H1 (cell line): ENCODE data around the gene PRDM10. TPM values are rescaled to one million over a fixed set of nuclear protein-coding genes. Genes with fewer than 3 reads are reported as not detected.
A peak's percentile ranks its signal among the peaks of the same experiment; 100 is the strongest.

Source experiments
- CTCF ChIA-PET: fragments of 300-600 bp; sonication (Branson Sonifier 250); formaldehyde crosslinking; loops from one replicate; lab custom pipeline; 2021; ENCODE audit not compliant: partially characterized antibody; lab: Charles Lee
- POLR2A ChIA-PET: fragments of 300-600 bp; sonication (Branson Sonifier 250); formaldehyde crosslinking; loops from one replicate; lab custom pipeline; 2021; ENCODE audit warnings: inconsistent platforms; ENCODE audit not compliant: partially characterized antibody; lab: Charles Lee
- DNase-seq, 2 experiments: peaks; one replicate each; pipeline versions ENCODE4 v3.0.0 to v3.0.0-alpha.2; 2010 to 2022; ENCODE audit warnings: low spot score in 2 of 2, low read depth in 1 of 2, mixed read lengths in 1 of 2
- FAIRE-seq: peaks from 2 replicates; lab custom pipeline; 2011; peaks lifted over from hg19 to GRCh38; lab: Jason Lieb, UNC
- H2AFZ ChIP-seq: 2 replicates; pipeline ENCODE4 v1.8.1; 2012; ENCODE audit warnings: low read length, inconsistent platforms
- H2AK5ac ChIP-seq: 2 replicates; pipeline ENCODE4 v1.6.1; 2013; ENCODE audit warnings: low read depth, low read length
- H2BK120ac ChIP-seq: replicated peaks from 2 replicates; pipeline ENCODE3; 2013; ENCODE audit warnings: low read depth, low read length, inconsistent platforms
- H2BK12ac ChIP-seq: 2 replicates; pipeline ENCODE4 v1.6.1; 2013; ENCODE audit warnings: low read depth, low read length
- H2BK15ac ChIP-seq: 2 replicates; pipeline ENCODE4 v1.6.1; 2013; ENCODE audit warnings: low read length
- H2BK20ac ChIP-seq: 2 replicates; pipeline ENCODE4 v1.6.1; 2013; ENCODE audit warnings: low read length
- H2BK5ac ChIP-seq: 2 replicates; pipeline ENCODE4 v1.6.1; 2013; ENCODE audit warnings: low read depth, low read length
- H3K14ac ChIP-seq: 2 replicates; pipeline ENCODE4 v1.6.1; 2013; ENCODE audit warnings: inconsistent platforms; ENCODE audit not compliant: insufficient read length
- H3K18ac ChIP-seq: 2 replicates; pipeline ENCODE4 v1.6.1; 2013; ENCODE audit warnings: low read length; ENCODE audit errors: extremely low read depth
- H3K23ac ChIP-seq: 2 replicates; pipeline ENCODE4 v1.6.1; 2013; ENCODE audit warnings: inconsistent platforms; ENCODE audit not compliant: insufficient read length
- H3K23me2 ChIP-seq: 2 replicates; pipeline ENCODE4 v1.6.1; 2013; ENCODE audit warnings: low read depth, low read length
- H3K27ac ChIP-seq: 2 replicates; pipeline ENCODE4 v1.6.1; 2011; ENCODE audit warnings: low read depth, low read length, inconsistent platforms
- H3K27me3 ChIP-seq, 4 experiments: replicated peaks in 1 of 4; 1 replicate in 1 of 4; 2 replicates in 3 of 4; pipeline versions ENCODE4 v1.6.1 to v1.8.1; 2011 to 2013; ENCODE audit warnings: low read length in 3 of 4, mild to moderate bottlenecking in 3 of 4, inconsistent platforms in 2 of 4, mixed read lengths in 2 of 4, moderate library complexity in 1 of 4; ENCODE audit not compliant: control insufficient read depth in 3 of 4, insufficient read depth in 3 of 4; ENCODE audit errors: extremely low read depth in 1 of 4
- H3K36me3 ChIP-seq, 4 experiments: 2 replicates each; pipeline versions ENCODE4 v1.6.1 to v1.8.1; 2011 to 2013; ENCODE audit warnings: mild to moderate bottlenecking in 4 of 4, low read length in 3 of 4, moderate library complexity in 2 of 4, control low read depth in 1 of 4, inconsistent platforms in 1 of 4; ENCODE audit not compliant: insufficient read depth in 4 of 4, control insufficient read depth in 2 of 4
- H3K4ac ChIP-seq: replicated peaks from 2 replicates; pipeline ENCODE3; 2013; ENCODE audit warnings: low read length, low read depth, mixed read lengths, inconsistent platforms; ENCODE audit not compliant: insufficient read length
- H3K4me1 ChIP-seq, 4 experiments: replicated peaks in 1 of 4; 1 replicate in 1 of 4; 2 replicates in 3 of 4; pipeline versions ENCODE4 v1.6.1 to v1.8.1; 2011 to 2013; ENCODE audit warnings: low read length in 3 of 4, inconsistent platforms in 2 of 4, mixed read lengths in 1 of 4; ENCODE audit not compliant: insufficient read depth in 4 of 4, control insufficient read depth in 3 of 4
- H3K4me2 ChIP-seq, 2 experiments: 2 replicates each; pipeline versions ENCODE4 v1.6.1 to v1.8.1; 2011 to 2013; ENCODE audit warnings: low read depth in 2 of 2, low read length in 2 of 2, control low read depth in 1 of 2, inconsistent platforms in 1 of 2, mild to moderate bottlenecking in 1 of 2; ENCODE audit not compliant: insufficient read depth in 1 of 2
- H3K4me3 ChIP-seq, 4 experiments: fragments of 200-600, 300-600 bp in 1 of 4; sonication (generic), shearing (Covaris generic), sonication (Bioruptor Twin) in 1 of 4; 2 replicates each; pipeline versions ENCODE4 v1.5.1 to v1.8.1; 2011 to 2016; ENCODE audit warnings: low read length in 4 of 4, low read depth in 3 of 4, control low read depth in 2 of 4, inconsistent platforms in 2 of 4, mild to moderate bottlenecking in 2 of 4, mixed read lengths in 1 of 4, moderate library complexity in 1 of 4; ENCODE audit not compliant: insufficient read depth in 2 of 4; ENCODE audit errors: extremely low read depth in 1 of 4
- H3K56ac ChIP-seq: replicated peaks from 2 replicates; pipeline ENCODE3; 2013; ENCODE audit warnings: low read depth, mild to moderate bottlenecking, mixed read lengths, low read length, inconsistent platforms; ENCODE audit not compliant: insufficient read length
- H3K79me1 ChIP-seq: 2 replicates; pipeline ENCODE4 v1.6.1; 2013; ENCODE audit warnings: low read depth, low read length, control low read depth
- H3K79me2 ChIP-seq, 2 experiments: 2 replicates each; pipeline versions ENCODE4 v1.6.1 to v1.8.1; 2012 to 2013; ENCODE audit warnings: low read length in 2 of 2, mild to moderate bottlenecking in 2 of 2, inconsistent platforms in 1 of 2; ENCODE audit not compliant: insufficient read depth in 2 of 2, control insufficient read depth in 1 of 2
- H3K9ac ChIP-seq, 4 experiments: replicated peaks in 1 of 4; 1 replicate in 1 of 4; 2 replicates in 3 of 4; pipeline versions ENCODE4 v1.6.1 to v1.8.1; 2011 to 2013; ENCODE audit warnings: low read depth in 3 of 4, low read length in 3 of 4, control low read depth in 2 of 4, mild to moderate bottlenecking in 2 of 4, moderate library complexity in 2 of 4, inconsistent platforms in 1 of 4; ENCODE audit errors: extremely low read depth in 1 of 4
- H3K9me3 ChIP-seq, 2 experiments: 2 replicates each; pipeline versions ENCODE4 v1.6.1 to v1.8.1; 2012 to 2013; ENCODE audit warnings: mild to moderate bottlenecking in 2 of 2, moderate library complexity in 2 of 2, control low read depth in 1 of 2, inconsistent platforms in 1 of 2, low read depth in 1 of 2, low read length in 1 of 2, mixed read lengths in 1 of 2; ENCODE audit not compliant: insufficient read depth in 2 of 2
- H4K20me1 ChIP-seq, 2 experiments: replicated peaks in 1 of 2; 2 replicates each; pipeline versions ENCODE3 to v1.8.1; 2011 to 2013; ENCODE audit warnings: inconsistent platforms in 2 of 2, low read length in 2 of 2, mild to moderate bottlenecking in 1 of 2; ENCODE audit not compliant: insufficient read depth in 2 of 2, control insufficient read depth in 1 of 2
- H4K5ac ChIP-seq: 2 replicates; pipeline ENCODE4 v1.6.1; 2013; ENCODE audit warnings: low read length, low read depth, mixed read lengths, inconsistent platforms; ENCODE audit not compliant: insufficient read length
- H4K8ac ChIP-seq: 2 replicates; pipeline ENCODE4 v1.8.0; 2013; ENCODE audit warnings: mild to moderate bottlenecking, moderate library complexity, low read length, inconsistent platforms; ENCODE audit not compliant: insufficient read depth; ENCODE audit errors: extremely low read depth
- H4K91ac ChIP-seq: replicated peaks from 2 replicates; pipeline ENCODE3; 2013; ENCODE audit warnings: low read length, mixed read lengths, inconsistent platforms; ENCODE audit not compliant: insufficient read length
- ASH2L ChIP-seq: fragments of 200-600, 300-600 bp; sonication (generic); IDR thresholded peaks from one replicate; pipeline ENCODE4 v1.7.1; 2017; ENCODE audit warnings: low read length
- CEBPB ChIP-seq: IDR thresholded peaks from 2 replicates; pipeline ENCODE4 v1.6.1; 2012; ENCODE audit warnings: low read depth, low read length
- CHD2 ChIP-seq: IDR thresholded peaks from 2 replicates; pipeline ENCODE4 v1.6.1; 2012; ENCODE audit warnings: low read length, improper control_type of control experiment
- CTBP2 ChIP-seq: IDR thresholded peaks from 2 replicates; pipeline ENCODE4 v1.7.0; 2011; ENCODE audit warnings: borderline replicate concordance, mild to moderate bottlenecking, moderate library complexity, mixed read lengths, low read length; ENCODE audit not compliant: insufficient read depth, insufficient read length
- GABPA ChIP-seq: IDR thresholded peaks from 2 replicates; pipeline ENCODE4 v1.6.1; 2011; ENCODE audit warnings: mild to moderate bottlenecking, low read length, moderate library complexity, borderline replicate concordance; ENCODE audit not compliant: insufficient read depth
- GTF2F1 ChIP-seq: IDR thresholded peaks from 2 replicates; pipeline ENCODE4 v1.6.1; 2012; ENCODE audit warnings: low read depth, low read length, improper control_type of control experiment, borderline replicate concordance
- NANOG ChIP-seq: IDR thresholded peaks from 2 replicates; pipeline ENCODE4 v1.6.1; 2011; ENCODE audit warnings: low read length, low read depth, mild to moderate bottlenecking, inconsistent platforms; ENCODE audit not compliant: insufficient read depth, poor library complexity, severe bottlenecking
- POU5F1 ChIP-seq: IDR thresholded peaks from 2 replicates; pipeline ENCODE4 v1.6.1; 2011; ENCODE audit warnings: low read depth, mild to moderate bottlenecking, low read length, moderate library complexity
- RXRA ChIP-seq: IDR thresholded peaks from 2 replicates; pipeline ENCODE4 v1.6.1; 2011; ENCODE audit warnings: low read depth, mild to moderate bottlenecking, low read length, moderate library complexity; ENCODE audit not compliant: insufficient read depth
- SIRT6 ChIP-seq: IDR thresholded peaks from one replicate; pipeline ENCODE4 v1.7.1; 2012; ENCODE audit warnings: low read length, inconsistent platforms
- SIX5 ChIP-seq: IDR thresholded peaks from 2 replicates; pipeline ENCODE4 v1.6.1; 2011; ENCODE audit warnings: mild to moderate bottlenecking, low read depth, low read length
- TAF7 ChIP-seq: optimal IDR thresholded peaks from 2 replicates; pipeline ENCODE3; 2011; ENCODE audit warnings: low read depth, mild to moderate bottlenecking, inconsistent platforms, low read length, moderate library complexity, borderline replicate concordance
- USF2 ChIP-seq: IDR thresholded peaks from 2 replicates; pipeline ENCODE4 v1.6.1; 2011; ENCODE audit warnings: low read length, improper control_type of control experiment
- WGBS, 2 experiments: shearing (Covaris generic) in 1 of 2; methylation state at CpG; one replicate each; pipeline versions ENCODE4 v1.1.6 to v1.1.7; 2013 to 2015; ENCODE audit warnings: low lambda C conversion rate in 2 of 2, mixed read lengths in 2 of 2, inconsistent platforms in 1 of 2, low coverage in 1 of 2, missing lambda C conversion rate in 1 of 2; ENCODE audit not compliant: insufficient replicate concordance in 2 of 2, insufficient coverage in 1 of 2, insufficient read length in 1 of 2; ENCODE audit errors: extremely low coverage in 1 of 2, missing lambda C conversion rate in 1 of 2; 5-methylcytosine and 5-hydroxymethylcytosine counted together
- polyA plus RNA-seq, 7 experiments: library from polyadenylated mRNA; depleted of rRNA in 3 of 7; stranded (reverse) in 5 of 7; unstranded in 2 of 7; fragments of >200 nt in 5 of 7; fragments of 200-250 nt in 2 of 7; gene quantifications; 1 replicate in 5 of 7; 2 replicates in 1 of 7; 4 replicates in 1 of 7; pipeline versions ENCODE4 v1.2.1 to v1.2.3, GENCODE V29; 2011 to 2013; ENCODE audit warnings: missing spikeins in 2 of 7, mixed read lengths in 2 of 7
- total RNA-seq: library from RNA; stranded (reverse); fragmentation: NEBNext Ultra II Directional; extraction: Animal tissue kit (Norgen Biotek cat#: 25700); gene quantifications from 2 replicates; pipeline ENCODE4 v1.2.1, GENCODE V29; 2021

The PRDM10 gene
- total and polyA plus RNA-seq, 2 of the 8 experiments (the other 6 are each of a cell fraction or from before 2014, with no cell fraction given) = 15.5 to 19.2 TPM

- H2AFZ ChIP-seq = peak overlapping the region; percentile 27; the same call in 1 of the 2 replicates
- no peaks in the 10 kb centered on the region for H3K36me3 ChIP-seq
- no peak overlapping the region for H4K8ac ChIP-seq
- 80% methylated on average over 2 of the region's 2 CpGs; no CpG with 5 or more reads in 1 of the 2 experiments for WGBS, 2 experiments
- H3K4me2 ChIP-seq = no peak overlapping the region
- H3K18ac ChIP-seq = 0 out of 2 replicates have a peak overlapping the region, but pooled peaks have one; percentile 16
- H2BK20ac ChIP-seq = no peak overlapping the region
- no peaks in the 10 kb centered on the region for H4K20me1 ChIP-seq
- no peak overlapping the region for H3K56ac ChIP-seq
- no peak overlapping the region for H4K91ac ChIP-seq
- no peak overlapping the region for H3K23ac ChIP-seq
- CTCF ChIA-PET = interaction anchor here (1.2 kb wide), 1 partner anchor 9 kb away, joined by 3 read pairs; no protein-coding TSS in a partner anchor
- H3K79me2 ChIP-seq = no peaks in the 10 kb centered on the region
- no peak for DNase-seq
- peak overlapping the region; percentile 75; the same call in 1 of the 2 replicates for H2BK15ac ChIP-seq
- H2BK12ac ChIP-seq = no peak overlapping the region; the same call in 1 of the 2 replicates
- H2BK5ac ChIP-seq = no peak overlapping the region
- H4K5ac ChIP-seq = no peak overlapping the region
- H3K9ac ChIP-seq = no peak overlapping the region
- H3K9me3 ChIP-seq = peaks cover 0 to 7% of the 10 kb centered on the region in 2 experiments; a peak in 1 of 4 replicates
- POLR2A ChIA-PET = interaction anchor here (2.0 kb wide), 1 partner anchor 20 kb away, joined by 7 read pairs; no protein-coding TSS in a partner anchor
- H3K79me1 ChIP-seq = no peaks in the 10 kb centered on the region
- no peaks in the 10 kb centered on the region for H3K27me3 ChIP-seq
- FAIRE-seq = no peak
- no peak overlapping the region for H2BK120ac ChIP-seq
- H2AK5ac ChIP-seq = no peak overlapping the region
- H3K4me3 ChIP-seq = no peak overlapping the region
- H3K4me1 ChIP-seq = no peaks in the 10 kb centered on the region
- H3K27ac ChIP-seq = no peak overlapping the region
- no peaks in the 10 kb centered on the region for H3K23me2 ChIP-seq
- H3K4ac ChIP-seq = no peak overlapping the region
- no peak overlapping the region for H3K14ac ChIP-seq
- no peak for TF ChIP-seq CEBPB
- TF ChIP-seq NANOG = no peak
- TF ChIP-seq RXRA = no peak
- TF ChIP-seq TAF7 = no peak
- no peak for TF ChIP-seq SIX5
- no peak for TF ChIP-seq GTF2F1
- no peak for TF ChIP-seq POU5F1
- TF ChIP-seq CTBP2 = no peak
- no peak for TF ChIP-seq CHD2
- no peak for TF ChIP-seq USF2
- no peak for TF ChIP-seq SIRT6
- TF ChIP-seq GABPA = no peak
- TF ChIP-seq ASH2L = no peak
Measured at GRCh38 chr11:130023204-130023603, 20.6 kb upstream of the PRDM10 start.
